GM18867 (cell line): ENCODE measurements around the gene KCNH1.

ENCODE experiments used
- ATAC-seq: cut with Tn5 transposase; IDR thresholded peaks from one replicate; pipeline ENCODE4 v1.9.1; 2021; ENCODE audit warnings: mild to moderate bottlenecking, moderate library complexity; ENCODE audit not compliant: unreplicated experiment

KCNH1 gene

DNA sequence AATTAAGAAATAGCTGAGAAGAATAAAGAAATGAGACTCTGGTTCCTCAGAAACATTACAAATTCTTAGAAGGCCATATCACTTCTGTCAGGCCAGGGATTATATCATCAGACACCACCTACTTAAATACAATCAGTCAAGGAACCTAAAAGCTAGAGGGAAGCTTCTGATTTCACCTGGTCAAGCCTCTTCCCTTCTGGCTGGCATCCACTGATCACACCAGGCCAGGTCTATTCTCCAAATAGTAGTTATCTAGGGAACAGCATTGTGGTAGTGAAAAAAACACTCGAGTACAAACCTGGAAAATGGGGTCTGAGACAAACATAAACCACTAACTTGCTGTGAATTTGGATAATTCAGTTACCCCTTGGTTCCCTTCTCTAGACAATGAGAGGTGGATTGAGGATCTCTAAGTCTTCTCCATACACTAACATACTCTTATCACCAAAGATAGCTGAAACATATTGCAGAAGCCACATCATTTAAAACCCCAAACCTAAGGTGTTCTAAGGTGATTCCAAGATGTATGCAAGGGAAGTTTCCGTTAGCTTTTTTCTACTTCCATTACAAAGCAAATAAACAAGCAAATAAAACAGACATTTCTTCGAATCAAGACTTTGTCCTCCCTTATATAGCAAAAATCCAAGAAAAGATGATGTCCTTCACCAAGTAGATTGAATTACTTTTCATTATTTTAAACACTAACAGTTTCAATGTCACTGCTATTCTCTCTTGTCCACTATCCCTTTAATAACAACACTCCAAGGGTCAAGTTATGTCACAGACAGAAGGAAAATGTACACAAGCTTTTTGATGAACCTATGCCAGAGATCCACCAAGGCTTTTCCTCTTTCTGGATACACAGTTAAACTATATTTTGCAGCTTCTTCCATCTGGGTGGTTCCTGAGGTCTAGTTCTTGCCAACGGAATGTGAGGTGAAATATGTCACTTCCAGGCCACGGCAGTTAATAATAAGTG lies 212.9 kb downstream of the KCNH1 start:
- no peak for ATAC-seq

GRCh38 chr1:210920258-210920657 lies 213.7 kb downstream of the KCNH1 start:
- no peak for ATAC-seq

DNA sequence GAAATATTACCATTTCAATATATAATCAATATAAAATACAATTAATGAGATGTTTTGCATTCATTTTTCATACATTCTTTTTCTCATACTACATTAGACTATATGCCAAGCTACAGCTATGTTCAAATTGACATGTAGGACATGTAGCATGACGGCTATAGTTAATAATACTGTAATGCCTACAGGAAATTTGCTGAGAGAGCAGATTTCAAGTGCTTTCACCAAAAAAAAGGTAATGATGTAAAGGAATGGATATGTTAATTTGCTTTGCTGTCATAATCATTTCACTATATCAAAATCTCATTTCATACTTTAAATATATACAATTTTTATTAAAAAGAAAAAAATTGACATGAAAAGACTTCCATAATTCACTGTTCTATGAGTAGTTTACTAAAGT lies 215.1 kb downstream of the KCNH1 start:
- no peak for ATAC-seq

- ATAC-seq: no peak
These were observed 216.3 kb downstream of the KCNH1 start for GRCh38 chr1:210917560-210918169.

DNA sequence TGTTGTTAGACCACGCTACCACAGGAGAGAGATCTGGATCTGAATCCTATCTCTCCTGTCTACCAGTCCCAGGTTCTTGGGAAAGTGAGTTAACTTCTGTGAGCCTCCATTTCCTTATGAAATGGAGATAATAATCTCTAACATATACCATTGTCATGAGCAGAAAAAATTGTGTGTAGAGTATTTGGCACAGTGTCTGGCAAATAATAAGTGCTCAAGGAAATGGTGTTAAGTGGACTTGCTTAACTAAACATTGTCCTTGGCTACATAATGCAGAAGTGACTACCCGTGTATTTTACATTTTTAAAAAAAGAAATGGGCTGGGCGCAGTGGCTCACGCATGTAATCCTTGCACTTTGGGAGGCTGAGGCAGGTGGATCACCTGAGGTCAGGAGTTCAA lies 217.4 kb downstream of the KCNH1 start:
- ATAC-seq: no peak

GRCh38 chr1:210915890-210916507 lies 217.9 kb downstream of the KCNH1 start:
- ATAC-seq: no peak

DNA sequence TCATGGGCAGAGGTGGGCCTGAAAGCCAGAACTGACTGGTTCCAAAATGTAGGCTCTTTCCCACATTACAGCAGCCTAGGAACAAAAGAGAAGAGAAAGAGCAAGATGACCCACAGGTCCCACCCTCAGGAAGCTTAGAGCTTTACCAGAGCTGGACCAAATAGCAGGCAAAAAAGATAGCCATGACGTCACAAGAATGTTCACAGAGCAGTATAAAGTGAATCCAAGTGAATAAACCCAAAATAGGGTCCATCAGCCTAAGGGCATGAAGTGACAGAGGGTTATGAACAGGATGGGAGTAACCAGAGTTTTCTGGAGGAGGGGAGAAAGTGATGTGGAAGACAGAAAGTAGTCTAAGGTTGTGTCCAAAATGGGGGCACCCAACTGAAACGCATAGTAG lies 221.2 kb downstream of the KCNH1 start:
- no peak for ATAC-seq

GRCh38 chr1:210910020-210910575 lies 223.8 kb downstream of the KCNH1 start:
- ATAC-seq: no peak

- ATAC-seq: no peak
These were observed 225.2 kb downstream of the KCNH1 start for GRCh38 chr1:210908791-210909190.

DNA sequence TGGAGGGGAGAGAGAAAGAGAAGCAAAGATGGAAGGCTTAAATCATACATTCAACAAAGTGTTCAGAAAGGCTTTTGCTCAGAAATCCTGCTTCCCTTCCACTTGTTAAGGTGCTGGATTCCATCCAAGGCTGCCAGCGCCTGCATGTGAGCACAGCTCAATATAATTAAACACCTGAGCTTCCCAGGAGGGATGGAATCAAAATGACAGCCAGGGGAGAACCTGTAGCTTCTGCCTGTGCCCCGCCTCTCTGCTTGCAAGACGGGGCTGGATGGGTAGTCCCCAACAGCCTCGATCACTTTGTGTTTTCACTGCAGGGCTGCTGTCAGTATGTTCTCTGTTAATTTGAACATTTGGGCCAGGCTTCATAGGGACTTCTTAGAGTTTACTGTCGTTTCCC lies 225.7 kb downstream of the KCNH1 start:
- ATAC-seq: no peak

GRCh38 chr1:210907251-210907805 lies 226.6 kb downstream of the KCNH1 start:
- no peak for ATAC-seq

DNA sequence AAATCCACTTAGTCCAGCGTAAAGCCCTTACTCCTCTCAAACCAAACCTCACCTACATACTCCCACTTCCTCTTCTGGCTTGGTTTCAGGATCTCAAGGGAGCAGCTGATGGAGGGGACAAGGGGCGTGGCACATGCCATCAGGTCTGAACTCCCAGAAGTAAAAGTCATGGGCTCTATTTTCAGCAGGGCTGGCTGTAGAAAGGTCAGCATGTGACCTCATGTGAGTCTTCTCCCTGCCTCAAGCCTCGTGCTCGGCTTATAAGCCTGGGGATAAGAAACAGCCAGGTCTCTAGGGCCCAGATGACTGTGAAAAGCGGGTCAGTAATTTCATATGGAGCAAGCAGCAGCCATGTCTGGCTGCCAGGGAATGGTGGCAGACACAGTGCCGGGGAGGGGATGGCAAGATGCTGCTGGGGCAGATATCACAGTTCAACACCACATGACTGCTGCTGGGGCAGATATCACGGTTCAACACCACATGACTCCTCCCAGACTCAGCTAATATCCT lies 227.9 kb downstream of the KCNH1 start:
- ATAC-seq: no peak

GRCh38 chr1:210905365-210905904 lies 228.5 kb downstream of the KCNH1 start:
- no peak for ATAC-seq

- no peak for ATAC-seq
These were observed 231.8 kb downstream of the KCNH1 start for GRCh38 chr1:210901981-210902770.

GRCh38 chr1:210900820-210901219 lies 233.1 kb downstream of the KCNH1 start:
- ATAC-seq: no peak

- no peak for ATAC-seq
These were observed 233.9 kb downstream of the KCNH1 start for GRCh38 chr1:210900079-210900478.

DNA sequence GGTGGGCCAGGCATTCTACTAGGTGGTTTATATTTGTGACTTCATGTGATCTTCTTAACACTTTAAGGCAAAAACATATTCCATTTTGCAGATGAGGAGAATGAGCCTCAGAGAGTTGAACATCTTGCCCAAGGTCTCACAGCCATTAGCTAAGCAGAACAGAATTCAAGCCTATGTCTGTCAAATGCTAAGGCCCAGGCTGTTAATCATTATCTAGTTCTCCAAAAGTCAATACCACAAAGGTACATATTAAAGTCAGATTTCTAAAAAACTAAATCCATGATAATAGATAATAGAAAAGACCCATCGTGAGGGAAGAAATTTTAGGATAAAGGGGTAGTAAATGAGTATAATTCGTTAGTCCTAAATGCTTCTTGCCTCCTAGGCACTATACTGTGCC lies 234.3 kb downstream of the KCNH1 start:
- no peak for ATAC-seq

- ATAC-seq: no peak
These were observed 235.5 kb downstream of the KCNH1 start for GRCh38 chr1:210898473-210898872.

DNA sequence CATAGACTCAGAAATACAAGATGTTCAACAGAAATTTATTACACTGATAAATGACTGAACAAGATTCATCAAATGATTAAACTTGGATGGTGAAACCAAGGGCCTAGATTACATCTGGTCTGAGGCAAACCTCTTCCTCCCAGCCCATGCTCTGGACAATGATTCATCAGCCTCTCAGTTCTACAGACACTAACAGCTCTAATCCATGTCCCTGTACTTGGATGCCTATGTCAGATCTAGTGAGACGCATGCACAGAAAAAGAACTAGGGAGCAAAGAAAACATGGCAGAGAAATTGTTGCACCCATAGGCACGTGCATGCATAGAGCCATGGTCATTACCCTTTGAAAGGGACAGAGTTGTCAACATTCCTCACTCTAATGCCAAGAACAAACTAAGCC lies 250.1 kb downstream of the KCNH1 start:
- no peak for ATAC-seq
